Neuron (in vitro differentiated cells): ENCODE data around the gene TRIM50.
"Not testable (repeated sequence)": the region's sequence is repeated elsewhere in the genome, so short reads cannot be mapped to it uniquely, and the experiment has no call there.

Source experiments
- H2AFZ ChIP-seq: one replicate; pipeline ENCODE4 v1.6.1; 2013; ENCODE audit warnings: low read depth, mild to moderate bottlenecking, inconsistent platforms, low read length, moderate library complexity
- H3K27me3 ChIP-seq: one replicate; pipeline ENCODE4 v1.6.1; 2013; ENCODE audit warnings: low read length; ENCODE audit not compliant: insufficient read depth
- H3K36me3 ChIP-seq: one replicate; pipeline ENCODE4 v1.6.1; 2013; ENCODE audit warnings: low read length; ENCODE audit not compliant: insufficient read depth
- H3K4me1 ChIP-seq: one replicate; pipeline ENCODE4 v1.6.1; 2013; ENCODE audit warnings: low read length; ENCODE audit not compliant: insufficient read depth
- H3K4me3 ChIP-seq: 2 replicates; pipeline ENCODE4 v1.5.1; 2013; ENCODE audit warnings: mild to moderate bottlenecking, low read length, moderate library complexity
- H3K9me3 ChIP-seq: one replicate; pipeline ENCODE4 v1.6.1; 2013; ENCODE audit warnings: low read length

TRIM50 gene

GRCh38 chr7:73342645-73343044 is 14.8 kb upstream of the TRIM50 start:
- no peak overlapping the region for H3K4me3 ChIP-seq
- H3K9me3 ChIP-seq: no peaks in the 10 kb centered on the region
- H3K27me3 ChIP-seq: no peaks in the 10 kb centered on the region
- peak overlapping the region; percentile 22 for H2AFZ ChIP-seq
- H3K36me3 ChIP-seq: no peaks in the 10 kb centered on the region
- peaks cover 4% of the 10 kb centered on the region for H3K4me1 ChIP-seq

DNA sequence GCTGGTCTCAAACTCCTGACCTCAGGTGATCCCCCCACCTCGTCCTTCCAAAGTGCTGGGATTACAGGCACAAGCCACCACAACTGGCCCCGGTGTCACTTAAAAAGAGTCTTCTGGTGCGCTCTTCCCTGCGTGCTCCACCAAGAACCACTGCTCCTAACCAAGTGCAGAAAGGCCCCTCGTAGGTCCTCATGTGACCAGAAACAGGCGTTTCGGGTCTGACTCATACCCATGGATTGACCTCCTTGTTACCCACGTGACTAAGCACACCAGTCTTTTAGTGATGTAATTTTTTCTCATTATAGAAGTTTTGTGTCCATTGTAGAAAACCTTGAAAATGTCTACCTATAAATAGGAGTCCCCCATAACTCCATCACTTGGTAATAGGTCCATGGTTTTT is 14.0 kb upstream of the TRIM50 start:
- Histone ChIP-seq H3K27me3 (no peaks in the 10 kb centered on the region), H3K36me3 (no peaks in the 10 kb centered on the region), H2AFZ (peak overlapping the region; percentile 22), H3K4me1 (peaks cover 4% of the 10 kb centered on the region), H3K4me3 (no peak overlapping the region), H3K9me3 (no peaks in the 10 kb centered on the region)

DNA sequence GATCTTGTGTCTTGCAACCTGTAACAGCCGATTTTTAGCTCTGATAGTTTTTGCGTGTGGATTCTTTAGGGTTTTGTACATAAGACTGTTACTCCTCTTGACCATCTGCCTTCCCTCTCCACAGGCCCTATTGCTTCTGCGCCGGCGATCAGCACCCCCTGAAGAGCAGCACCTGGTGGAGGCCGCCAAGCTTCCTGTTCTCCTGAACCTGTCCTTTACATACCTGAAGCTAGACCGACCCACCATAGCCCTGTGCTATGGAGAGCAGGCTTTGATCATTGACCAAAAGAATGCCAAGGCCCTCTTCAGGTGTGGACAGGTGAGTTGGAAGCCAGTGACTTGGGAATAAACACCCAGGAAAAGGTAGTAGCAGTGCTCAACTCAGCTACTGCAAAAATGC is 12.6 kb upstream of the TRIM50 start:
- Histone ChIP-seq H2AFZ (no peak overlapping the region), H3K4me1 (peaks cover 4% of the 10 kb centered on the region), H3K36me3 (no peaks in the 10 kb centered on the region), H3K9me3 (no peaks in the 10 kb centered on the region), H3K27me3 (no peaks in the 10 kb centered on the region), H3K4me3 (no peak overlapping the region)

DNA sequence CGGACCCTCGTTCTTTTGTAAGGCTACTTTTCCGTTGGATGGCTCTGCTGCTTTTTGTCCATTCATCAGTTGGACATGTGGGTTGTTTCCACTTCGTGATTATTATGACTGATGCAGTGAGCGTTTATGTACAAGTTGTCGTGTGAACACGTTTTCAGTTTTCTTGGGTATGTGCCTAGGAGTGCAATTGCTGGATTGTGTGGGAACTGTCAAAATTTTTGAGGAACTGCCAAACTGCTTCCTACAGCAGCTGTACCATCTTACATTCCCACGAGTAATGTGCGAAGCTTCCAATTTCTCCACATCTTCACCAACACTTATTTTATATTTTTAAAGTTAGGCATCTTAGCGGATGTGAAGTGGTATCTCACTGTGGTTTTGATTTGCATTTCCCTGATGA is 10.4 kb upstream of the TRIM50 start:
- H2AFZ ChIP-seq: no peak overlapping the region
- no peaks in the 10 kb centered on the region for H3K36me3 ChIP-seq
- no peak overlapping the region for H3K4me3 ChIP-seq
- no peaks in the 10 kb centered on the region for H3K9me3 ChIP-seq
- H3K4me1 ChIP-seq: peaks cover 4% of the 10 kb centered on the region
- no peaks in the 10 kb centered on the region for H3K27me3 ChIP-seq

- no peaks in the 10 kb centered on the region for H3K36me3 ChIP-seq
- H3K9me3 ChIP-seq: no peaks in the 10 kb centered on the region
- no peak overlapping the region for H3K4me3 ChIP-seq
- no peaks in the 10 kb centered on the region for H3K4me1 ChIP-seq
- no peak overlapping the region for H2AFZ ChIP-seq
- no peaks in the 10 kb centered on the region for H3K27me3 ChIP-seq
Measured at GRCh38 chr7:73332447-73332846, 4.6 kb upstream of the TRIM50 start.

- Histone ChIP-seq H2AFZ (no peak overlapping the region), H3K27me3 (no peaks in the 10 kb centered on the region), H3K9me3 (no peaks in the 10 kb centered on the region), H3K4me3 (no peak overlapping the region), H3K4me1 (no peaks in the 10 kb centered on the region), H3K36me3 (no peaks in the 10 kb centered on the region)
Measured at GRCh38 chr7:73330772-73331171, 2.9 kb upstream of the TRIM50 start.

GRCh38 chr7:73329861-73330581 is 2.1 kb upstream of the TRIM50 start:
- Histone ChIP-seq H3K4me1 (no peaks in the 10 kb centered on the region), H3K27me3 (no peaks in the 10 kb centered on the region), H3K4me3 (no peak overlapping the region), H2AFZ (no peak overlapping the region), H3K9me3 (no peaks in the 10 kb centered on the region), H3K36me3 (no peaks in the 10 kb centered on the region)

DNA sequence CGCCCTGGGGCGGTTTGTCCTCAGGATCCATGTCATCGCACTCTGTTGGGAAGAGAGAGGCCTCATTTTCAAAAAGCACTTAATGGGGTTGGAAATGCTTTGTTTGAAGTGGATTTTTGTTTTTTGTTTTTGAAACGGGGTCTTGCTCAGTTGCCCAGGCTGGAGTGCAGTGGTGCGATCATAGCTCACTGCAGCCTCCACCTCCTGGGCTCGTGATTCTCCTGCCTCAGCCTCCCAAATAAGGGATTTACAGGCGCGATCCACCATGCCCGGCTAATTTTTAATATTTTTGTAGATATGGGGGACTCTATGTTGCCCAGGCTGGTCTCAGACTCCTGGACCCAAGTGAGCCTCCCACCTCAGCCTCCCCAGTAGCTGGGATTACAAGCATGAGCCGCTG is 814 bp upstream of the TRIM50 start:
- Histone ChIP-seq H2AFZ (no peak overlapping the region), H3K36me3 (no peaks in the 10 kb centered on the region), H3K27me3 (no peaks in the 10 kb centered on the region), H3K4me3 (no peak overlapping the region), H3K4me1 (peaks cover 2% of the 10 kb centered on the region), H3K9me3 (no peaks in the 10 kb centered on the region)

GRCh38 chr7:73327449-73327848 is 433 bp downstream of the TRIM50 start:
- not testable (repeated sequence) for H3K27me3 ChIP-seq, H3K9me3 ChIP-seq, H2AFZ ChIP-seq, H3K4me1 ChIP-seq, H3K4me3 ChIP-seq, H3K36me3 ChIP-seq

DNA sequence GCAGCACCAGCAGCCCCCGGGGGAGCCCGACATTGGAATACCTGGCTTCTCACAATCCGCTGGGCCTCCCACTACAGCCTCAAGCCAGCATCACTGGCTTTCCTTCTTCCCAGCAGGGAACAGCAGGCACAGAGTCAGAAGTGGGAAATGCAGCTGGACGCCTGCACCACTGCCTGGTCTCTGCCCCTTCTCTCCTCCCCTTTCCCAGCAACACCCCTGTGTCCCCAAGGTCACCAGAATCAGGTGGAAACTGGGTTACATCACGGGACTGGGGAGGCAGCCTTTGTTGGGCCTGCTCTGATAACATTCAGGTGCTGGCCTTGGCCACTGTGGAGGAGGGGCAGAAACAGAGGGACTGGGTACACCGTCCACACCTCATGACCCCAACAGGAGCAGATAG is 2.5 kb downstream of the TRIM50 start:
- not testable (repeated sequence) for H2AFZ ChIP-seq, H3K36me3 ChIP-seq, H3K4me3 ChIP-seq, H3K9me3 ChIP-seq, H3K4me1 ChIP-seq, H3K27me3 ChIP-seq

GRCh38 chr7:73324081-73324845 is 3.6 kb downstream of the TRIM50 start:
- not testable (repeated sequence) for H3K4me1 ChIP-seq, H3K9me3 ChIP-seq, H3K27me3 ChIP-seq, H3K4me3 ChIP-seq, H2AFZ ChIP-seq, H3K36me3 ChIP-seq

DNA sequence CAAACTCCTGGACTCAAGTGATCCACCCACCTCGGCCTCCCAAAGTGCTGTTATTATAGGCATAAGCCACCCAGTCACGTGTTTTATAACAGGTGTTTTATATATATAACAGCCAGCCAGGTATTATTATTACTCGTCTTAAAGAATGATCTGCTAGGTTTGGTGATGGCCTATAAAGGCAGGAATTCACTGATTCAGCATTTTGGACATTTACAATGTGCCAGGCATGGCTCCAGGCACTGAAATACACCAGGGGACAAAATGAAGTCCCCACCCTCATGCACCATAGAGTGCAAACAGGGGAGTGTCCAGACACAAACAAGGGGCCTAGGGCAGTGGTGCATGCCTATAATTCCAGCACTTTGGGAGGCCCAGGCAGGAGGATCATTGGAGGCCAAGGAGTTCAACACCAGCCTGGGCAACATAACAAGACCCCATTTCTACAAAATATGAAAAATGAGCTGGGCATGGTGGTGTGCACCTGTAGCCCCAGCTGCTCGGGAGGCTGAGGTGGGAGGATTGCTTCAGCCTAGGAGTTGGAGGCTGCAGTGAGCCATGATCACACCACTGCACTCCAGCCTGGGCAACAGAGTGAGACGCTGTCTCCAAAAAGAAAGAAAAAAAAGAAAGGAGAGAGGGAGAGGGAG is 4.3 kb downstream of the TRIM50 start:
- not testable (repeated sequence) for H3K9me3 ChIP-seq, H3K36me3 ChIP-seq, H3K4me3 ChIP-seq, H3K4me1 ChIP-seq, H3K27me3 ChIP-seq, H2AFZ ChIP-seq

DNA sequence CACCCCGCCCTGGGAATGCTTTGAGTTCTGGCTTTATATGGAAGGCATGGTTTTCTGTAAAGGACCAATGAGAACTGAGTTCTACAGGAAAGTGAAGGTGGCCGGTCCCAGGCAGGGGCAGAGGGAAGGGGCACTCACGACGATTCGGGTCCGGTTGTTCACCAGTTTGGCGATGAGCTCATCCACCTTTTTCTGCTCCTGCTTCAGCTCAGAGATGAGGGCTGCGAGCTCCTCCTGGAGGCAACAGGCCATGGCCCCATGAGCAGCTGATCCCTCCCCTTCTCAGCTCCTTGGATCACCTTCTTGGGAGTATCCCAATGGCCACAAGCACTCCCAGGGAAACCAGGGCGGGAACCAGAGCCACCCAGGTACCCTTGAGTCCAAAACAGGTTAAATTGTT is 7.9 kb downstream of the TRIM50 start:
- H3K27me3 ChIP-seq, H2AFZ ChIP-seq, H3K4me1 ChIP-seq, H3K4me3 ChIP-seq, H3K36me3 ChIP-seq, H3K9me3 ChIP-seq: not testable (repeated sequence)
